Measurements from ENCODE around the gene PDGFRB. TPM values are rescaled to one million over a fixed set of nuclear protein-coding genes. Genes with fewer than 3 reads are reported as not detected.

The PDGFRB gene
- total RNA-seq, 1 experiment from 2014 or later: 1.1 TPM

DNA sequence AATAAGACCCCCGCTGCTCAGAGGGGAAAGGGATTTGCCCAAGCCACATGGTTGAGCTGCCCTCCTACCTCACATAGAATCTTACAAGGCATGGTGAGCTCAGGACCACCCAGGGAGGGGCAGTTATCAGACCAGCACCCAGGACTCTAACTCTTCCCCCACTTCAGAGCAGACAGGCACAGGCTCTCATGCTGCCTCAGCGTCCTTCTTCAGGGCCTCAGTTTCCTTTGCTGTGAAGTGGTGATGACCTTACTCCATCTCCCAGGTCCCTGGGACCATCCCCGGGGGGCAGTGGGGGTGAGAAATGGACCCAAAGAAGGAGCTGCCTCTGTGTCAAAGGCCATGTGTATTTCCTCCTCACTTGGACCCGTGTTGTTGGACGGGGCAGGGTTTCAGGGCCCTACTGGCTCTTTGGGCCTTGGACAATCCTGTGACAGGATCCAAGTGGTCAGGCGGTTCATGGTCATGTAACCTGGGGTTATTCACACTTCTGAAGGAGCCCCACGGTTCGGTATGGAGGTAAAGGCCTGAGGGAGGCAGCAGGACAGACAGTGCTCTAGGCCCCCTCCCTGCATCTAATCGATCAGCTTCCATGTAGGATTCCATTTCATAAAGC, 37.6 kb downstream of the PDGFRB start:
- DNase-seq (ENCODE audit: low spot score): no peak

DNA sequence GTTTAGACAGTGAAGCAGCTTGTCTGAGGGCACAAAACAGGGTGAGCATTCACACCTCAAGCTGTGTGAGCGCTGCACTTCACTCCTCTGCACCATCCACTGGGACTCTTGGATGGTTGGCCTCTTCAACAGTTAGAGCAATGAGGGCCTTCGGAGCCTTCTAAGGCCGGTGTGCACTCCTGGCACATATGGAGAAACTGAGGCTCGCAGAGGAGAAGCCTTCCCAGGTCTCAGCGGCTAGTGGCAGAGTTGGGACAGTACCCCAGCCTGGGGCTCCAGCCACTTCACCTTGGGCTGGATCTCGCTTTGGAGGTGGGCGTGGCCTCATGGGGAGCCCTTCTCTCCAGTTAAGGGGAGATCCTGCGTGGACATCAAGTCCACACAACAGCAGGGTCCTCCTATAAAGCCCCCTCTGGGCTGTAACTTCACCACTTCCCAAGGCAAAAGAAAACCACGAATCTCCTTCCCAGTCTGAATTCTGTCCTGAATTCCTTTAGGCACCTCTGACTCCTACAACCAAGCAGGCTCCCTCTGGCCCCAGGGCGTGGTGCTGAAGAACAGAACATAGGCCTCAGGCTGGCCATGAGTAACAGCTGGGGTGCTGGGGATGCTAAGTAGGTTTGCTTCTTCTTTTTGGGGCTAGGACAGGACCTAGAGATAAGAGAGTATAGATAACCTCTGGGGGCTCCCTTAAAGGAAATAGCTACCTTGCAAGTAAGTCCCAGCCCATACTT, 38.8 kb downstream of the PDGFRB start:
- no peak for DNase-seq (ENCODE audit: low spot score)

DNA sequence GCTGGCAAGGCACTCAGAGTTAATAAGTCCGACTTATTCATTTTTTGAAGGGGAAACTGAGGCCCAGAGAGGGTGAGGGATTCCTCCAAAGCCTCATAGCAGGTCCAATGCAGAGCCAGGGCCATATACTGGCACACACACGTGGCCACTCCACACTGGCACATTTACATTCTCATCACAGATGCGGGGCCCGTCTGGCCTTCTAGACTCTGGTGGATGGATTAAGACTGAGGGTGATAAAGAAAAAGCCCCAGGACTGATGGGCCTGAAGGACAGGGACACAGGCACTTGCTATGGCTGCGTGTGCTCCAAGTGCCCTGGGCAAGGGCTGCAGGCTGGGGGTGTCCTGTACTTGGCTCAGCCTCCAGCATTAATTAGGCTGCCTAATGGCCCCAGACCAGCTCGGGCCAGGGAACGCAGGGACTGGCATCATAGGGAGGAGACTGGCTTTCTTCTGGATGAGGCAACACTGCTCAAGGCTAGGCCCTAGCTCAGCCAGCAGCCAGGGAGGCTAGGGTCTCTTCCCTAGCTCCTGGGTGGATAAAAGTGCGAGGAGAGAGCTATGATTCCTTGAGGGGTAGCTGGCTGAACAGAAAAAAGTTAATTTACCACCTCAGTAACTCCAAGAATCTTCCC, 40.8 kb downstream of the PDGFRB start:
- DNase-seq (ENCODE audit: low spot score): no peak

DNA sequence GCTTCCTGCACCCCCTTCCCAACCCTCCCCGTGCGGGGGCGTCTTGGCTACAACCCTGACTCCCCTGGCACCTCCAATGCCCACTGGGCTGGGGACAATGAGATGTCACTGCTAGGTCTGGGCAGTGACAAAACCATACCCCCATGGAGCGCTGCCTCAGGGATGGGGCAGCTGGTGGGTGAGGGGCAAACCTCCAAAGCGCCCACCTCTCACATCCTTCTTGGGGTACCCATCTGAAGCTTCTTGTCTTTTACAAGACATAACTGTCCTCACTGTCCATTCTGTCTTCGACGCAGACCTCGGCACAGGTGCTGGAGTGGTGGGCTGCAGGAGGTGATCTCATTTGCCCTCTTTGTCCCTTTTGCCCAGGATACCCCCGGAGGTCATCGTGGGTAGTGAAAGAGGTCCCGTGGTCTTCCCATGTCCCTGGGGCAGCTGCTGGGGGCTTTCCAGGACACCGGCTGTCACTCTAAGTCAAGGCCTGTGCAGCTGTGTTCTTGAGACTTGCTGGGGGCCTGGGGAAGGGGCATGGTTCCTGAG, 41.5 kb downstream of the PDGFRB start:
- no peak for DNase-seq (ENCODE audit: low spot score)

DNA sequence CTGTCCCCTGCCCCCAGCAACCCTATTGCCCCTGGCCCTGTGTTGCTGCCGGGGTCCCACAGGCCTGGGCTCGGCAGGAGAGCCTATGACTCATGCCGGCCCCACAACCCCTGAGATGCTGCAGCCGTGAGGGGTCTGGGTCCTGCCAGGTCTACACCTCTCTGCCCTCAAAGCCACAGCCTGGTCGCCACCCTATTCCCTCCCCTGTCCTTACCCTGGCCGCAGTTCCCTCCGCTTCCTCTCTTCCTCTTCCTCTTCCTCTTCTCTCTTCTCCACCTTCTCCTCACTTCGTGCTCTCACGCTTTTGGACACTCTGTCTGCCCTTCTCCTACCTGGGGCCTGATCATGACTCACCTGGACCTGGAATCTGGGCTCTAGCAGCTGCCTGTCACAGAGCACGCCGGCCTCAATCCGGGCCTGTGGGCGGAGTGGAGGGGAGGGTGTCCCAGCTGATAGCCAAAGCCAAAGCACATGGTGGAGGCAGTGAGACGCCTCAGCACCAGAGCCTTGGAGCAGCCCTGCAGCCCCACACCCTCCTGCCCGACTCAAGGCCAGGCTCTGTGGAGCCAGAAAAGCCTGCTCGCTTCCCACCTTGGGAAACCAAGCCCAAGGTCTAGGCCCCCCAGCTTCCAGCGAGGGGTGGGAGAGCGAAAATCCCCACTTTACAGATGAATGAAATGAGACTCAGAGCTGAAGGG, 42.4 kb downstream of the PDGFRB start:
- DNase-seq (ENCODE audit: low spot score): no peak

DNA sequence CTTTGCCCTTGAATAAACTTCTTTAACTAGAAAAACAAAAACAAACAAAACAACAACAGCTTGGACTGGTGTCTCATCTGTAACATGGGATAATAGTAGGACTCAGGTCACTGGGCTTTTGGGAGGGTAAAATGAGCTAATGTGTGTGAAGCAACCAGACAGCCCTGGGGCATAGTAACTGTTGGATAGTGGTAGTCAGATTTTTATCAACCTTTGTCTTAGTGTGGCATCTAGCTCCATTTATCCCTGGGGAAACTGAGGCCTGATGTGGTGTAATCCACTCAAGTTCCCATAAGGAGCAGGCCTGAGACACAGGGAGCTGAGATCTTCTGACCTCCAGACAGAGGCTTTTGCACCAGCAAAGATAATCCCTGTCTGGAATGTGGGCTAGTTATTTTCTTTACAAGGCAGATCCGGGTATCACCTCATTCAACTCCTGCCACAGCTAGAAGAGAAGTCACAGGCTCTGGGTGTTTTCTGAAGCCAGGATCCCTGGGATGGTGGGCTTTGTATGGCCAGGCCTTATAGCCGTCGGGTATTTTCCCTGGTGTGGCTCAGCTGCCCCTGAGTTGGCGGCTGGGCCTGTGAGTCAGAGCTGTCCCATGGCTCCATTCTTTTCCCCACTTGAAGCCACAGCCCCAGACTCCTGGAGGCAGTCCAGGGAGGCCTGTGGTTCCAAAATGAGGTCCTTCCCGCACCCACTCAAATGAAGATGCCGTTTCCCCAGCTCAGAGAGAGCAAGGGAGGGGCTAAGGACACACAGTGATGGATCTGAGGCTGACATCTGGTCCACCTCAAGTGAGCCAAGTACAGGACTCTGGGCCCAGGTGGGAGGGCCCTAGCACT, 43.2 kb downstream of the PDGFRB start:
- DNase-seq (ENCODE audit: low spot score): no peak

DNA sequence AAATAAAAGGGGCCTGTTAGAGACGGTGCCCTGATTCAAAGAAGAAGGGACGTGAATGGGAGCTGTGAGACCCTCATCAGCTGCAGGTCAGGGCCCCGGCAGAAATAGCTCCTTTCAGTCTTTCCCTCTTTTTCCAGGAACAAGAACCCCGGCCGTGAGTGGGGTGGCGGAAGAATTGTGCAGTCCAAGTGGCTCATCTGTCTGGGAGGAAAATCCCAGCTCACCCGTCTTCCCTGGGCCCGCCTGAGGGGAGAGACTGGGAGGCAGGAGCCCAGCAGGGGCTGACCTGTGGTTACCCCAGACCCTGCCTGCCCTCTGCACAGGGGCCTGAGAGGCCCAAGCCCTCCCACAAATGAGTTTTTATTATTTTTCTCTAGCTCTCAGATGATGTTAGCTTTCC, 44.5 kb downstream of the PDGFRB start:
- DNase-seq (ENCODE audit: low spot score): no peak

DNA sequence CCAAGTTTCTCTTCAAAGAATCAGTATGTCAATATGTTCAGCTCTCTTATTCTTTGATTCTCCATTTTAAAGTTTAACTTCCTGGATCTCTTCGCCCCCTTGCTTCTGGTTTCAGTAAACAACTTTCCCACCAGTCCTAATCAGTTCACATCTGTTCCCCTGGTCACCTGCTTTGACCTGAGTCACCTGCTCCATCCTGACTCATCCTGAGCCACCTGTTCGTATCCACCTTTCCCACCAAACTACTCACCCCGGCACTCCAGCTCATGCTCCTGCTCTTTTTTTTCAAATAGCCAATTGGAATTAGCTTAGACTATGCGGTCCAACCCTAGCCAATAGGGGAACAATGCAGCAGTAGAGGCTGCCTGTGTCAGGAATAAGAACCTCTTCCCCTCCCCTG, 45.7 kb downstream of the PDGFRB start:
- DNase-seq (ENCODE audit: low spot score): no peak

DNA sequence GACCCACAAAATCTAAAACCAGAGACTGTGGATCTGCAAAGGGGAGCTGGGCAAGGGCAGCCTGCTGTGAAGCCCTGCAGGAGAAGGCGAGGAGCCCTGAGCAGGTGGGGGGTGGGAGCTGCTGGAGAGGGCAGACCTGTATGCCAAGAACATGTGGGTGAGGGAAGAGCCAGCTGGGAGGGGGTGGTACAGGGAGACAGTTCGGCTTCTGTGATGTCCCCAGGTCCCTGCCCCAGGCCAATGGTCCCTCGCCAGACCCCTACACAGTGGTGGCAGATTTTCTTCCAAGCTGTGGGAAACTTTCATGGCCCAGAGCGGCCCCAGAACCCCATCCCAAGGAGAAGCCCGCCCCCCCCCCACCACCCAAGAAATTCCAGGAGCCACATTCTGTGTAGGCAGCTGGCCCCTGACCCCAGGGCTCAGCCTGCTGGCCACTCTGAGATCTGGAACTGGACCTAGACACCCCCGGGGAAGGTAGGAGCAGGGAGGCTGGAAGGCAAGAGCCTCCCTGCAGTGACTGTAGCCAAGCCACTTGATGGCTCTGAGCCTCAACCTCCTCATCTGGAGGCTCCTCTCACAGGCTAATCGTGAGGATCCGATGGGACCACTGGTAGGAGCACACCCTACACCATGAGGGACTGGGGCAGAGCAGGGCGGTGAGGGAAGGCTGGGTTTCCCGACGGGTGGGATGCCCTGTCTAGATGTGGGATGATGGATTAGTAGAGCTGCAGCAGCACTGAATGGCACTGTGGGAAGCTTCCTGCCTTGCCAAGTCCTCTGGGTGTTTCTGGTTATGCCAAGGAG, 46.7 kb downstream of the PDGFRB start:
- DNase-seq (ENCODE audit: low spot score): no peak

DNA sequence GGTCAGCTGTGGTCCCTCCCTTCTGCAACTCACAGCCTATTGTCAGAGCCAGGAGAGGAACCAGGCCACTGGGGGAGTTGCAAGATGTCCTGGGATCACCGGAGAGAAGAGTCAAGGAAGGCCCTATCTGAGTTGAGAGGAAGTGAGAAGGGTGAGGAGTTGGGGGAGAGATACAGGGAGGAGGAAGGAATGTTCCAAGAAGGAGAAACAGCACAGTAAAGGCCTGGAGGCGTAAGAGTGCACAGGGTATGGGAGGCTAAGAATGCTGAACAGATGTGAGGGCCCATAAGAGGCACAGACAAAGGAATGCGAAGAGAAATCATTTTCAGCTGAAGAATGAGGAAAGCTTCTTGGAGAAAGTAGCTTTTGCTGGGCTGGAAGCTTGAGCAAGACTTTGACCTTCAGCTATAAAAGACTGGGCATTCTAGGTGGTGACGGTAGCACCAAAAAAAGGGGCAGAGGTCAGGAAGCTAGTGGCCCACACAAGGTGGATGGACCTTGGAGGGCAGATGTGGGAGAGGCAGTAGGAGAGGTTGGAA, 47.7 kb downstream of the PDGFRB start:
- DNase-seq (ENCODE audit: low spot score): no peak

DNA sequence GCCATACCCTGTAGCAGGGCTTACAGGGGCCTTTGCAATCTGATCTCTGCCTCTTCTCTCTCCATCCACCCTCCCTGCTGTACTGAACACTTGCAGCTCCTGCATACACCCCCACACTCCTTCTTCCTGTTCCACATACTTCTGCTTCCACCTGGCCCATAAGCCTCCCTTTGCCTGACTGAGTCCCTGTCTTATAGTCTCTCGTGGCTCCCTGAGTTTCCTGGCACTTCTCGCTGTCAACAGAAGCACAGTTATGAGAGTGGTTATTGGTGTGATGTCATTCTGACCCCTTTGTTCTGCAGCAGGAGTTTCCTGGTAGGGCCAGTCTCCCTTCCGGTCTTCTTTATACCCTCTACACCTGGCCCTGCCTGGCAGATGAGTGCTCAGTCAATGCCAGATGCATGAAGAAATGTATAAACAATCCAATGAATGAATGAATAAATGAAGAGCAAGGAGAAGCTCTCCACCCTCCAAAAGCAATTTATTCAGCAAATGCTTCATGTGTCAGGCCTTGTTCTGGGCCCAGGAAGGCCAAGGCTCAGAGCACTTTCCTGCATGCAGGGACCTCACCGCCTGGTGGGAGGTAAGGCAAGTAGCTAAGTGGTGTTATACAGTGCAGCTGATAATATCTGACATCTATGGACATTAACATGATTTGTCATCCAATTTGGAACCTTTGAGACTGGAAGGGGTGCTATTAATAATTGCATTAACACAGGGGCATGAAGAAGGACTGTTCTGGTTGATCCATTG, 48.8 kb downstream of the PDGFRB start:
- DNase-seq (ENCODE audit: low spot score): no peak

DNA sequence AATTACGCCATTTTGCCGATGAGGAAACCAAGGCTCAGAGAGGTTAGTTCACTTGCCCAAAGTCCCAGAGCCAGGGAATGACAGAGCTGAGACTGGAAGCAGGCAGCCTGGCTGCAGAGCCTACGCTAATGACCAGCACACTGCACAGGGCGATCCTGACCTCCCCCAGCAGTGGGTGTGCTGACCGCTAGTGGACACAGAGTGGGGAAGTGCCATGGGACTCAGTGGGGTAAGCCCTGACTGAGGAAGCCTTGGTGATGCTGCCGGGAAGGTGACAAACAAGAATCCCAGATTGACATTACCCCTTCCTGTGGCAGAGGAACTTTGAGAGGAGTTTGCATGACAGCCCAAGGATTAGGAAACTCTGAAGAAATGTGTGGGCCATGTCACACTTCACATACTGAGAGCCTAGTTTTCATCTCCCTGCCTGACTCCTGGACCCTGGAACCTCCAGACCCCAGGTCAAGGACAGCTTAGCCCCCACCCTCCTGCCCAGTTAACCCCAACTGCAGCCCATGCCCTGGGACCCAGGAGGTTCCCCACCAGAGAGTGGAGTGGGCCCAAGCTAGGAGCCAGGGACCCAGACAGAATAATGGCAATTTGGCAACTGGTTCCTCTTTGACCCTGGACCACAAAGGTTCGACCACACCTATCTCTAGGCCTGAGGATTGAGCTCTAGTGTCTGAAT, 49.6 kb downstream of the PDGFRB start:
- DNase-seq (ENCODE audit: low spot score): no peak

DNA sequence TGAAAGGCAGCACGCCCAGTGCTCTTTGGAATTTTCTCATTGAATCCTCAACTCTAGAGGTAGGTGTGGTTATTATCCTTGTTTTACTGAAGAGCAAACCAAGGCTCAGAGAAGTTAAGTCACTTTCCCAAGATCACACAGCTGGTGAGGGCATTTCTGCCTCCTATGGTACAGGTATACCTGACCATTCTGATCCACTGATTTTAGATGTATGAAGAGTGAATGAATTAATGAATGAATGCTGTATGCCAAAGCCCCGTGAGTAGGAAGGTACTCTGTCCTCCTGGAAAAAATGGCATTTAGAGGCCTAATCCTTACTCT, 51.1 kb downstream of the PDGFRB start:
- no peak for DNase-seq (ENCODE audit: low spot score)

DNA sequence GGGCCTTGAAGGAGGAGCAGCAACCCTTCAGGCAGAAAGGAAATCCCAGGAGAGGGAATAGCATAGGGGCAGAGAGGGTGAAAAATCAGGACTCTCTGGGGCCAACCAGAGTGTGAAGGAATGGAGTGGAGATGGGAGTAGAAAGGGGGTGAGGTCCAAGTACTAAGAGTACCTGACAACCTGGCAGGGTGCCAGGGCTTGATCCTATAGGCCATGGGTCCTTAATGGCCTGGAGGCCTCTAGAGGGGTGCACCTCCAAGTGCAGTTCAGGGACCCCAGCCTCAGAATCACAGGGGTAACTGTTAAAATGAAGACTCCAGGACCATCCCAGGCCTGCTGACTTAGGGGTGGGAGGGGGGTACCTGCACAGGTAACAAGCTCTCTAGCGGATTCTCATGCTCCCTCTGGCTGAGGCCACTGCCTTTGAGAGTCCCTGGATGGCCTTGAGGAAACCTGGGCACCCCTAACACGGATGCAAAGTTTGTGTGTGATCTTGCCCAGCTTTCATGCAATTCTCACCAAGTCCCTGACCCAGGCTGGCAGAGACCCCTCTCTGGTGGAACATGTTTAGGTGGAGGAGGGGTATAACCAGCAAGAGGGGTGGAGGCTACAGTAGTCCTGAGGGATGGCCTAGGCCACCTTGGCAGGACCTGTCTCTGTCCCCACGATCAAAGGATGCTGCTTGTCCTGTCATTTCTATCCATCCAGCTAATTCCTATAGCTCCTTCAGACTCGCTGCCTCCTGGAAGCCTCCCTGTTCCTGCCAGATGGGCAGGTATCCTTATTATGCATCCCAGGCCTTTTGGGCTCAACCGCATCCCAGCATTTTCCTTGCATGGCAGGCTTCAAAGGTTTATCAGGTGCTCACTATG, 51.7 kb downstream of the PDGFRB start:
- no peak for DNase-seq (ENCODE audit: low spot score)

DNA sequence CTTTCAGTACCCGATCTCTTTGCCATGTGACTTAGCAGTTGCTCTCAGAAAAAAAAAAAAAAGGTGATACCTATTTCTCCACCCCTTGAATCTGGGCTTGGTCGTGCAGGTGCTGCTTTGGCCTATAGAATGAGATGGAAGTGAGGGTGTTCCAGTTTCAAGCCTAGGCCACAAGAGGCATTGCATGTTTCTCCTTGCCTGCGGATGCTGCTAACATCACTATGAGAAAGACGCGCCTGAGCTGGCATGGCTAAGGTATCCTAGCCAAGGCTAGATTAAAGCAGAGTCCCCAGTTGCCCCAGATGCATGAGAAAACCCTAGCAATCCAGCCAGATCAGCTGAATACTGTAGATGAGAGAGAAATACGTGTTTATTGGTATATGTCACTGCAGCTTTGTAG, 54.6 kb downstream of the PDGFRB start:
- no peak for DNase-seq (ENCODE audit: low spot score)

DNA sequence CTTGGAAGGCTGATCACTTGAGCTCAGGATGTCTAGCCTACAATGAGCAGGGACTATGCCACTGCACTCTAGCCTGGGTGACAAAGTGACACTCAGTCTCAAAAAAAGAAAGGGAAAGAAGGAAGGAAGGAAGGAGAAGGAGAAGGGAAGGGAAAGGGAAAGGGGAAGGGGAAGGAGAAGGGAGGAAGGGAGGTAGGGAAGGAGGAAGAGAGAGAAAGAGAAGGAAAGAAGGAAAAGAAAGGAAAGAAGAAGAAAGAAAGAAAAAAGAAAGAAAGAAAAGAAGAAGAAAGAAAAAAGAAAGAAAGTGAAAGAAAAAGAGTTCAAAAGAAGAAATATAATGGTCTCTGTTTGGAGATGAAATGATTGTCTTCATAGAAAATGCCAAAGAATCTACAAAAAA, 58.5 kb downstream of the PDGFRB start:
- no peak for DNase-seq (ENCODE audit: low spot score)

DNA sequence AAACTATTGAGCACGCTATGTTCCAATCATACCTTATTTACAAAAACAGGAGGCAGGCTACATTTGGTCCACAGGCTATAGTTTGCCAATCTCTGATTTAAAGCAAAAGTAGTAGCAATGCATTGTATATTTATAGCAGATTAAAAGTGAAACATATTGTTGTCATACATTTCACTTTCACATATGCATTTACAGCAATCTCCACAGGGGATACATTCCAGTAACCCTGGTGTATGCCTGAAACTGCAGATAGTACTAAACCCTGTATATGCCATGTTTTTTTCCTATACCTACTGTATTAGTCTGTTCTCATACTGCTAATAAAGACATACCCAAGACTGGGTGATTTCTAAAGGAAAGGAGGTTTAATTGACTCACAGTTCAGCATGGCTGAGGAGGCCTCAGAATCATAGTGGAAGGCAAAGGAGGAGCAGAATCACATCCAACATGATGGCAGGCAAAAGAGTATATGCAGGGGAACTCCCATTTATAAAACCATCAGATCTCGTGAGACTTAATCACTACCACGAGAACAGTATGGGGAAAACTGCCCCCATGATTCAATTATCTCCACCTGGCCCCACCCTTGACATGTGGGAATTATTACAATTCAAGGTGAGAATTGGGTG, 63.4 kb downstream of the PDGFRB start:
- no peak for DNase-seq (ENCODE audit: low spot score)
